Heart right ventricle (tissue), 16 donors: ENCODE measurements around the gene AKAP1. TPM values are rescaled to one million over a fixed set of nuclear protein-coding genes. Genes with fewer than 3 reads are reported as not detected.

Experiments
- ATAC-seq, 8 donors: fragments of 200-7000 bp; cut with Tn5 transposase; one replicate each; pipeline ENCODE4 v1.9.1; 2020; ENCODE audit warnings: mild to moderate bottlenecking in 8 of 8, moderate library complexity in 8 of 8, moderate number of reproducible peaks in 1 of 8
- DNase-seq, 2 donors: peaks; one replicate each; pipeline ENCODE4 v3.0.0-alpha.2; 2020
- H3K27ac ChIP-seq, 10 donors: fragments of 200-600 bp; sonication (generic) in 2 of 10; one replicate each; pipeline versions ENCODE4 v1.5.0 to v1.8.0; 2020 to 2022; ENCODE audit warnings: mild to moderate bottlenecking in 3 of 10
- H3K27me3 ChIP-seq, 7 donors: fragments of 200-600 bp; one replicate each; pipeline ENCODE4 v1.8.0; 2021 to 2022; ENCODE audit warnings: mild to moderate bottlenecking in 2 of 7
- H3K36me3 ChIP-seq, 9 donors: fragments of 200-600 bp; sonication (generic) in 1 of 9; one replicate each; pipeline versions ENCODE4 v1.5.0 to v1.8.0; 2020 to 2022; ENCODE audit warnings: mild to moderate bottlenecking in 2 of 9
- H3K4me1 ChIP-seq, 9 donors: fragments of 200-600 bp; sonication (generic) in 1 of 9; one replicate each; pipeline versions ENCODE4 v1.5.0 to v1.8.0; 2020 to 2022; ENCODE audit warnings: mild to moderate bottlenecking in 4 of 9
- H3K4me3 ChIP-seq, 10 donors: fragments of 200-600 bp; sonication (generic) in 2 of 10; one replicate each; pipeline versions ENCODE4 v1.5.0 to v1.8.0; 2020 to 2022; ENCODE audit warnings: mild to moderate bottlenecking in 7 of 10, moderate library complexity in 2 of 10
- H3K9me3 ChIP-seq, 11 donors: fragments of 200-600 bp in 10 of 11; sonication (generic) in 2 of 11; one replicate each; pipeline versions ENCODE4 v1.5.0 to v1.8.0; 2013 to 2022; ENCODE audit warnings: mild to moderate bottlenecking in 2 of 11, control low read depth in 1 of 11, moderate library complexity in 1 of 11
- WGBS, 2 donors: extraction: QIAGEN DNeasy Blood & Tissue Kit; methylation state at CpG; one replicate each; pipeline ENCODE4 v1.1.7; 2013; ENCODE audit warnings: inconsistent platforms in 1 of 2; 5-methylcytosine and 5-hydroxymethylcytosine counted together
- intact Hi-C, 10 donors: fragments of 100-400 bp; cut with DNase I; formaldehyde crosslinking; loops; one replicate each; pipeline versions ENCODE4 v1.11.1 to v1.14.2; 2022
- polyA plus RNA-seq, 2 donors: library from polyadenylated mRNA; stranded (reverse); fragments of 200-250 nt; gene quantifications; one replicate each; pipeline ENCODE4 v1.2.3, GENCODE V29; 2013
- total RNA-seq, 10 donors: library from RNA; stranded (reverse); fragmentation: NEBNext Ultra II Directional in 3 of 10; extraction: Animal tissue kit (Norgen Biotek cat#: 25700) in 3 of 10; gene quantifications; one replicate each; pipeline versions ENCODE4 v1.2.1 to v1.2.4, GENCODE V29; 2021 to 2023
- TF ChIP-seq, protein P1 (sequence below), 9 donors: fragments of 200-600 bp; sonication (generic) in 2 of 9; IDR thresholded peaks; one replicate each; pipeline versions ENCODE4 v1.5.0 to v1.8.0; 2021 to 2022; ENCODE audit warnings: antibody characterized with exemption in 9 of 9, mild to moderate bottlenecking in 5 of 9, moderate library complexity in 1 of 9
- donor health status: Arrhythmogenic right ventricular cardiomyopathy.
- donor health status: ischemic (EF 13 %, LVEDD 7.1; RV severe dilation, severe dysfunction).
- donor health status: healthy with polysubstance abuse.
- donor health status: DM: no; HTN: yes; CAD: no.
- donor health status: DM: no; HTN: no; CAD: no.
- donor health status: ischemic (EF 25% LVEDD 6.9; RV normal size, moderate dysfunction).
- donor health status: ischemic (EF 25% LVEDD 5.7; RV mildly dilated, moderate dysfunction).
- donor health status: healthy.
- donor health status: DM: yes; HTN: yes; CAD: no.
- donor health status: Ischemic cardiomyopathy.
- donor health status: ischemic (EF 35%, LVEDD 5.7; RV mildly dilated, moderate dysfunction).
- donor health status: nonischemic (EF 11% LVEDD 7.7; RV severe dilation, severe dysfunction).
- donor health status: DM: yes; HTN: yes; CAD: no.
- donor health status: PGD.
- donor health status: ischemic (EF 29% LVEDD 5.4; RV normal size, mild dysfunction).
- donor health status: nonischemic (EF 23%, LVEDD 6.1; RV moderate dilation, normal function).

Gene AKAP1
- total and polyA plus RNA-seq, 12 donors, result 31.0 to 234 (median 153) TPM

DNA sequence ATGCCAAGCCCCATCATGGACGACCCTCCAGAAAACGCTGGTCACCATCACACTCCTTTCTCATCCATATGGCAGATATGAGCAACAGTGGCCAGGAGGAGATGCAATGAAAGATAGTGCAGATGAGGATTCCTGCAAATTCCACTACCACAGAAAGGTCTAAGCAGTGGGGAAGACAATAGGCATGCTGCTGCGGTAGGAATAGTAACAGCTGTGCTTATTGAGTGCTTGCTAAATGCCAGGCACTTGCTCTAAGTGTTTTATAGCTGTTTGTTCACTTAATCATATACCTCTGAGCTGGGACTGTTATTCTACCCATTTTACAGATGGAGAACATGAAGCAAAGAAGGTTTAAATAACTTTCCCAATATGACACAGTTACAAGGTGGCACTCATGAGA lies 46.6 kb upstream of the AKAP1 start:
- DNase-seq (no peak), ATAC-seq (no peak)
- WGBS, 2 donors, result 81 to 83% methylated on average over 3 of the region's 3 CpGs
- H3K9me3 ChIP-seq, result no peaks in the 10 kb centered on the region
- no peaks in the 10 kb centered on the region for H3K36me3 ChIP-seq
- intact Hi-C loops, result loop anchor here in 1 of 10 donors (10.0 kb wide), 1 partner anchor 56 kb away; no protein-coding TSS in a partner anchor
- H3K27ac ChIP-seq, result no peak overlapping the region
- H3K4me1 ChIP-seq, result peaks cover 0 to 33% (median 11%) of the 10 kb centered on the region in 9 donors
- H3K4me3 ChIP-seq, result no peak overlapping the region
- H3K27me3 ChIP-seq, result peaks cover 0 to 36% (median 7%) of the 10 kb centered on the region in 7 donors
- TF ChIP-seq, protein P1, sequence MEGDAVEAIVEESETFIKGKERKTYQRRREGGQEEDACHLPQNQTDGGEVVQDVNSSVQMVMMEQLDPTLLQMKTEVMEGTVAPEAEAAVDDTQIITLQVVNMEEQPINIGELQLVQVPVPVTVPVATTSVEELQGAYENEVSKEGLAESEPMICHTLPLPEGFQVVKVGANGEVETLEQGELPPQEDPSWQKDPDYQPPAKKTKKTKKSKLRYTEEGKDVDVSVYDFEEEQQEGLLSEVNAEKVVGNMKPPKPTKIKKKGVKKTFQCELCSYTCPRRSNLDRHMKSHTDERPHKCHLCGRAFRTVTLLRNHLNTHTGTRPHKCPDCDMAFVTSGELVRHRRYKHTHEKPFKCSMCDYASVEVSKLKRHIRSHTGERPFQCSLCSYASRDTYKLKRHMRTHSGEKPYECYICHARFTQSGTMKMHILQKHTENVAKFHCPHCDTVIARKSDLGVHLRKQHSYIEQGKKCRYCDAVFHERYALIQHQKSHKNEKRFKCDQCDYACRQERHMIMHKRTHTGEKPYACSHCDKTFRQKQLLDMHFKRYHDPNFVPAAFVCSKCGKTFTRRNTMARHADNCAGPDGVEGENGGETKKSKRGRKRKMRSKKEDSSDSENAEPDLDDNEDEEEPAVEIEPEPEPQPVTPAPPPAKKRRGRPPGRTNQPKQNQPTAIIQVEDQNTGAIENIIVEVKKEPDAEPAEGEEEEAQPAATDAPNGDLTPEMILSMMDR (IDR thresholded peaks at IDR 0.05), result no peak

DNA sequence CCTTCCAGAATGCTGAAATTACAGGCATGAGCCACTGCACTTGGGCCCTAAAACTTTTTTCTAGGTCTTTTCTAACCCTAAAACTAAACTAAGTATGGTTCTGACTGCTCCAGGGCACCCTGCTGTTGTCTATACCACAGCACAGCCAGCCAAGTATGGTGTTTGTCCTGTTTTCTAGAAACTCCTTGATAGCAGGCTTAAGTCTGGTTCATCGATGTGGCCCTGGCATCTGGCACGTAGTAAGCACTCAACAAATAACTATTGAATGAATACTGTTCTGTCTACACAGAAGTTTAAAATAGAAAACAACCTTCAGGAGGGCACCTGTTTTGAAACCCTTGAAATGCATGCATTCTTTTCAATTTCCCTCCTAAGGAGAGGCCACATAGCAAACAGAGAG lies 44.5 kb upstream of the AKAP1 start:
- WGBS, 2 donors, result 51 to 63% methylated on average over 2 of the region's 2 CpGs
- TF ChIP-seq, protein P1 (IDR thresholded peaks at IDR 0.05), result no peak
- H3K4me3 ChIP-seq, result no peak overlapping the region
- ATAC-seq (no peak), DNase-seq (no peak)
- H3K36me3 ChIP-seq, result no peaks in the 10 kb centered on the region
- no peak overlapping the region for H3K27ac ChIP-seq
- intact Hi-C loops, result no loop called here
- no peaks in the 10 kb centered on the region for H3K9me3 ChIP-seq
- peaks cover under 1 to 18% (median 9%) of the 10 kb centered on the region in 9 donors for H3K4me1 ChIP-seq
- H3K27me3 ChIP-seq, result peaks cover 0 to 57% (median 24%) of the 10 kb centered on the region in 7 donors

DNA sequence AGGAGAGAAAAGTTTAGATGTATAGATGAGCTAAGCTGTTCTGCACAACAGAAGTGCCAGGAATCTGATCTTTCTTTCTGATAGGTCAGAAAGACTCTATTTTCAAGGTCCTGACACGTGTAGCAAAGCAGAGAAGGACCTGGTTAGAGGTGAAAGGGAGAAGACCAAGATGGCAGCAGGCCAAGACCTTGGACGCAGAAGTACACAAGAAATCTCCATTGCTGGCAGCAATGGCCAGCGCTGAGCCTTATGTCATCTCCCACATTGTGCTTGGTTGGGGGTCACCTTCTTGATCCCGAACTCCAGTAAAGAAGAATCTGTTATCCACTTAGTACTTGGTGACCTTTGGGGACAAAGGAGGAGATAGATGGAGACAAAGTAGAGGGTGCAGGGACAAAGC lies 41.8 kb upstream of the AKAP1 start:
- intact Hi-C loops, result no loop called here
- Histone ChIP-seq H3K4me3 (no peak overlapping the region), H3K36me3 (no peaks in the 10 kb centered on the region), H3K27me3 (peaks cover 0 to 68% (median 41%) of the 10 kb centered on the region in 7 donors), H3K27ac (no peak overlapping the region), H3K9me3 (no peaks in the 10 kb centered on the region), H3K4me1 (peaks cover 5 to 18% (median 13%) of the 10 kb centered on the region in 9 donors)
- no peak for DNase-seq
- TF ChIP-seq, protein P1 (IDR thresholded peaks at IDR 0.05), result no peak
- no peak for ATAC-seq
- 68 to 80% methylated on average over 4 of the region's 4 CpGs for WGBS, 2 donors

DNA sequence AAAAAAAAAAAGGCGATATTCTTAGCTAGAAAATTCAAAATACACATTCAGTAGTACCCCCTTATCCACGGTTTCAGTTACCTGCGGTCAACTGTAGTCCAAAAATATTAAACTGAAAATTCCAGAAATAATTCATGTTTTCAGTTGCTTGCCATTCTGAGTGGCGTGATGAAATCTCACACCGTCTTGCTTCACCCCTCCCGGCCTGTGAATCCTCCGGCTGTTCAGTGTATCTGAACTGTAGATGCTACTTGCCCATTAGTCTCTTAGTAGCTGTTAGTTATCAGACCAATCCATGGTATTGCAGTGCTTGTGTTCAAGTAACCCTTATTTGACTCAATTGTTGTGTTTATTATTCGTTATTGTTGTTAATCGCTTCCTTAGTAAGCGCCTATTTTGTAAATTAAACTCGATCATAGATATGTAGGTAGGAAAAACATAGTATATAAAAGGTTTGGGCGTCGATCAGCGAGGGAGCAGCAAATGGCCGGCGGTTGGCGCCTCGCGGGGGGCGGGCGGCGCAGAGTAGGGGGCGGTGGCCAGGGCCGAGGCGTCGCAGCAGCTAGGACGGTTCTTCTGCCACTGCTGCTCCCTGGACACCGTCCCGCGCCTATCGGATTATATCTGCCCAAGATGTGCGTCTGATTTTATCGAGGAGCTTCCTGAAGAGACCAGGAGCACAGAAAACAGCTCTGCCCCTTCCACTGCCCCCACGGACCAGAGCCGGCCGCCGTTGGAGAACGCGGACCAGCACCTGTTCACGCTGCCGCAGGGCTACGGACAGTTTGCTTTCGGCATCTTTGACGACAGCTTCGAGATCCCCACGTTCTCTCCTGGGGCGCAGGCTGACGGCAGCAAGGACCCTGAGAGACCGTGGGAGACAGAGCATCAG lies 39.8 kb upstream of the AKAP1 start:
- H3K4me1 ChIP-seq, result peaks cover 5 to 18% (median 13%) of the 10 kb centered on the region in 9 donors
- H3K27me3 ChIP-seq, result peaks cover 0 to 66% (median 41%) of the 10 kb centered on the region in 7 donors
- TF ChIP-seq, protein P1 (IDR thresholded peaks at IDR 0.05), result no peak
- intact Hi-C loops, result no loop called here
- DNase-seq (no peak), ATAC-seq (peak in 3 of 8 donors; percentile 6 to 21 (median 16))
- peak overlapping the region in 8 of 10 donors; percentile 24 to 50 (median 44) for H3K4me3 ChIP-seq
- H3K27ac ChIP-seq, result no peak overlapping the region
- no peaks in the 10 kb centered on the region for H3K36me3 ChIP-seq
- H3K9me3 ChIP-seq, result no peaks in the 10 kb centered on the region
- WGBS, 2 donors, result 27 to 28% methylated on average over 49 of the region's 49 CpGs
